Medulla oblongata (tissue), 1 donor: ENCODE measurements around the gene GNG10.
"Not testable (repeated sequence)": the region's sequence is repeated elsewhere in the genome, so short reads cannot be mapped to it uniquely, and the experiment has no call there.

Source experiments
- DNase-seq: peaks from one replicate; pipeline ENCODE4 v3.0.0-alpha.2; 2015; ENCODE audit errors: extremely low spot score

Gene GNG10

GRCh38 chr9:111661150-111661801 is at the start of gene GNG10:
Gene GNG10, plus strand, starts transcription at chr9:111661605. Its CDS starts 30 bp downstream, at chr9:111661635.
- DNase-seq = peak; percentile 58

GRCh38 chr9:111613436-111614040 is 47.9 kb upstream of the GNG10 start:
- no peak for DNase-seq

- no peak for DNase-seq
Measured at GRCh38 chr9:111615928-111616327, 45.5 kb upstream of the GNG10 start.

GRCh38 chr9:111617349-111617748 is 44.1 kb upstream of the GNG10 start:
- DNase-seq = not testable (repeated sequence)

- DNase-seq = peak; percentile 74
Measured at GRCh38 chr9:111621895-111622480, 39.4 kb upstream of the GNG10 start.

GRCh38 chr9:111622626-111623025 is 38.8 kb upstream of the GNG10 start:
- DNase-seq = no peak

GRCh38 chr9:111627260-111627963 is 34.0 kb upstream of the GNG10 start:
- DNase-seq = no peak

- DNase-seq = no peak
Measured at GRCh38 chr9:111628411-111628810, 33.0 kb upstream of the GNG10 start.

- no peak for DNase-seq
Measured at GRCh38 chr9:111630182-111630963, 31.0 kb upstream of the GNG10 start.

GRCh38 chr9:111630964-111631213 is 30.5 kb upstream of the GNG10 start:
- DNase-seq = no peak

- peak; percentile 98 for DNase-seq
Measured at GRCh38 chr9:111631214-111631971, 30.0 kb upstream of the GNG10 start, which contains the start of gene DNAJC25. Gene DNAJC25, plus strand, starts transcription at chr9:111631334. Its CDS starts 74 bp downstream, at chr9:111631408.

- no peak for DNase-seq
Measured at GRCh38 chr9:111632060-111632459, 29.3 kb upstream of the GNG10 start.

GRCh38 chr9:111632695-111633388 is 28.6 kb upstream of the GNG10 start:
- no peak for DNase-seq

GRCh38 chr9:111633389-111633736 is 28.0 kb upstream of the GNG10 start:
- DNase-seq = no peak

- DNase-seq = no peak
Measured at GRCh38 chr9:111634860-111635259, 26.5 kb upstream of the GNG10 start.

- DNase-seq = no peak
Measured at GRCh38 chr9:111637421-111637950, 23.9 kb upstream of the GNG10 start.

GRCh38 chr9:111644195-111644772 is 17.1 kb upstream of the GNG10 start:
- DNase-seq = no peak

GRCh38 chr9:111645806-111646205 is 15.6 kb upstream of the GNG10 start:
- no peak for DNase-seq

GRCh38 chr9:111646417-111646816 is 15.0 kb upstream of the GNG10 start:
- no peak for DNase-seq

- DNase-seq = no peak
Measured at GRCh38 chr9:111648066-111648465, 13.3 kb upstream of the GNG10 start.
